Measurements from ENCODE around the gene TET3.

- TF ChIP-seq CTCF (IDR thresholded peaks at IDR 0.05) (no peak), POLR2A (IDR thresholded peaks at IDR 0.05) (no peak)
Measured at GRCh38 chr2:73998933-73999332, 14.2 kb downstream of the TET3 start.

Measured in testis (tissue), 2 donors.